NCI-H2196 treated with DMSO at 0.1 percent for 48 hours (cell line): Measurements from ENCODE around the gene PAX7.
"Not testable (repeated sequence)": the region's sequence is repeated elsewhere in the genome, so short reads cannot be mapped to it uniquely, and the experiment has no call there.

Experiments used
- DNase-seq: peaks from one replicate; lab custom pipeline; 2025; ENCODE audit not compliant: unreplicated experiment; lab: John Stamatoyannopoulos, UW

Gene PAX7

GRCh38 chr1:18724801-18725200 is 94.2 kb downstream of the PAX7 start:
- no peak for DNase-seq

- no peak for DNase-seq
Observed at GRCh38 chr1:18725231-18725895, 94.7 kb downstream of the PAX7 start.

DNA sequence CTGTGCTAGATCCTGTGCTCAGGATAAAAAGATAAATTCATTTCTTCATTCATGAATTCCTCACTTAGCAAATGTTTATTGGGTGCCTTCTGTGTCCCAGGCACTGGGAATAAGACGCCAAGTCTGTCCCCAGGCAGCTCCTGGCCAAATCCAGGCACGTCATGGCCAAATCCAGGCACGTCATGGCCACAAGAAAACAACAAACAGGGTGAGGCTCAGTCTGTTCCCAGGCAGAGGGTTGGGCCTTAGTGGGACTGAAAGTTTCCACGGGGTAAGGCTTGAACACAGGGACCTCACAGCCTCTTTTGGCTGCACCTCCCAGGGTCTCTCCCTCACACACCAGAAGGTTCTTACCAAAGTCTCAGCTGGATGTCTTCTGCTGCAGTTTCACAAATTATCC is 95.7 kb downstream of the PAX7 start:
- no peak for DNase-seq

GRCh38 chr1:18727956-18728355 is 97.3 kb downstream of the PAX7 start:
- DNase-seq, result no peak

DNA sequence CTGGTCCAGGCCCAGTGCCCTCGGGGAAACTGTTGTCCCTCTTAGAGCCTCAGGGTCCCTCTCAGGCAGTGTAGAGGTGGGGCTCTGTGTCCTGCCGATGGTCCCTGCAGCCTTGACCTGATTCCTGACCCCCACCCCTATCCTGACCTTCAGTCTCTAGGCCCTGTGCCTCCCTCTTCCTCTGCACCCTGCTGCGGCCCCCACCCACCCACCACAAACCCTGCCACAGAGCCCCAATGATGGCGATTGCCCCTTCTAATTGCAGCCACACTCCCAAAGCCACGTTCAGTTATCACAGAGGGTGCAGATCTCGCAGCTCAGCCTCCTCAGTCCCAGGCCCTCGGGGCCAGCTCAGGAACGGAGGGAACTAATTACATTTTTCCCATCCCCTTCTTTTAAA is 99.7 kb downstream of the PAX7 start:
- no peak for DNase-seq

GRCh38 chr1:18731148-18731547 is 100.5 kb downstream of the PAX7 start:
- DNase-seq, result no peak

GRCh38 chr1:18731591-18732235 is 101.1 kb downstream of the PAX7 start:
- no peak for DNase-seq

- DNase-seq, result no peak
Observed at GRCh38 chr1:18732686-18733085, 102.0 kb downstream of the PAX7 start.

DNA sequence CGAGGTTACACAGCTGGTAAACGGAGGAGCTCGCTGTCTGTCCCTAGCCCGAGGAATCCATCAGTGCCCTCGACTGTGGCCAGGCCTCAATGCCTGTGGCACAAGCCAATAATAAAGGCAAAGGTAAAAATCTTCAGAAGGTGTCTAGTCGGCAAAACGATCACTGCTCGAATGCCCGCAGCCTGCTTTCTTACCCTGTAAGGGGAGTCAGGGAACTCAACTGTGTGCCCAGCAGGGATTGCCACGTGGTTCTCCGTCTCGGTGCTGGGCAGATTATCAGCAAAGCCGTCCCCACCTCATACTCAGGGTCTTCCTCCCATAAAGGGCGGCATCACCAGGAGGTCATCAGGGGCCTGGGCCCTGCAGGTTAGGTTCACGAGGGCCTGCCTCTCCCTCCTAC is 103.4 kb downstream of the PAX7 start:
- no peak for DNase-seq

GRCh38 chr1:18734461-18735223 is 104.0 kb downstream of the PAX7 start:
- no peak for DNase-seq

GRCh38 chr1:18735224-18735997 is 104.8 kb downstream of the PAX7 start:
- DNase-seq, result no peak

DNA sequence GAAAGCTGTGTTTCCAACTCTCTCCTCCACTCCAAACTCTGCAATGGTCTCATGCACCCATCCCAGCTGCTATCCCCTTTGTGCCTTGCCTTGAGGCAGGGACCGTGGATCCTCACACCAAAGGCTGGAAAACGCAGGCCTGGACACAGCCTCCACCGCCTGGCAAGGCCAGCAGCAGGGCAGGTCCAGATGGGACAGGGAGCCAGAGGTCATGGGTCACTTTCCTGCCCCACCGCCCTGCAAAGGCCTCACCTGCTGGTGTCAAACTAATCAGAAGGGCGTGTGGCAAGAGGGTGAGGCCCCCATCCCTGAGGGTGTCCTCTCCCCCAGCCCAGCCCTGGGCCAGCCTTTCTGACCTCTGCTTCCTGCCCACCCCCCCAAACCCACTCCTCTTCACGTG is 106.3 kb downstream of the PAX7 start:
- DNase-seq, result no peak

DNA sequence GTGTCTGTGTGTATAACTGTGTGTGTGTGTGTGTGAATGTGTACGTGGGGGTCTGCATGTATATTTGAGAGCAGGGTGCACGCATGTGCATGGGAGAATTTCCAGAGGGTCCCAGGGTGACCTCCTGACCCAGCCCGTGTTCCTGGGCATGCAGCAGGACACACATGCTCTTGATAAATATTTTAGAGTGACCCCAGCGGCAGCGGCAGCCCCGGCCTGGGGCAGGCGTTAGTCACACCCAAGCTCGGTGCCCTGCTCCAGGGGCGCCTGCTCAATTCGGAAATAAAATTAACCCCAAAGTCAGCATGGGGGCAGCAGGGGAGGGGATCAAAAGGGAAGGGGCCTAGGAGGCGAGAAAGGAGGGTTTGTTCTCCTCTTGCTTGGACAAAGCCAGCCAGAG is 107.5 kb downstream of the PAX7 start:
- no peak for DNase-seq

DNA sequence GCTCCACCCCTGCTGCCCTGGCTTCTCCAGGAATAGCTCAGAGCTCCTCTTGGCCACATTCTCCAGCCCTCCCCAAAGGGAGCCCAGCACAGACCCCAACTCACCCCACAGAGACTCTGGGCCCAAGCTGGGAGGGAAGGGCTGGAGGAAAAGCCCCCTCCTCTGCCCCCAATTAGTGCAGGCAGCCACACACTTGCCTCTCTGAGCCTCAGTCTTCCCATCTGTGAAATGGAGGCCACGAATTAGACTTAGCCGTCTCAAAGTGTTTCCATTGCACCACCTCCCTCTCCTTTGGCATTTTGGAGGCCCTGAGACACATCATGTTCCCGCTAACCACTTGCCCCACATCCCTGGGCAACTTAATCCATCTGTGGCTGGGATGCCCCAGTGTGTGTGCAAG is 108.0 kb downstream of the PAX7 start:
- no peak for DNase-seq

GRCh38 chr1:18739408-18739807 is 108.8 kb downstream of the PAX7 start:
- no peak for DNase-seq

- no peak for DNase-seq
Observed at GRCh38 chr1:18739897-18740296, 109.3 kb downstream of the PAX7 start.

- DNase-seq, result no peak
Observed at GRCh38 chr1:18740617-18741016, 110.0 kb downstream of the PAX7 start.

DNA sequence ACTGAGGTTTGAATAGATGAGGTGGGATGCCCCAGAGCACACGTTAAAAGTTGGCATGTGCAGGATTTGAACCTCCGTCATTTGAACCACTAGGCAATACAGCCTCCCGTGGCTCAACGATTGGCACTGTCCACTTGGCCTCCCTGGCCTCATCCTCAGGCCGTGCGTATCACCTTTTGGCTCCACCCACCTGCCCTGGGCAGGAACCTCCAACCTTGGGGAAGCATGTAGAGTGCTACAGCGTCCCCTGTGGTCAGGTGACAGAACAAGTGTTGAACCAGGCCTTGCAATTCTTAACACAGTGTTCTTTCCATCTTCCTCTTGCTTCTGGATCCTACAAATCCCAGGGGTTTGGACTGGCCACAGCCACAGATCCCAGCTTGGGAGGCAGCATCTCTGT is 112.6 kb downstream of the PAX7 start:
- DNase-seq, result no peak

DNA sequence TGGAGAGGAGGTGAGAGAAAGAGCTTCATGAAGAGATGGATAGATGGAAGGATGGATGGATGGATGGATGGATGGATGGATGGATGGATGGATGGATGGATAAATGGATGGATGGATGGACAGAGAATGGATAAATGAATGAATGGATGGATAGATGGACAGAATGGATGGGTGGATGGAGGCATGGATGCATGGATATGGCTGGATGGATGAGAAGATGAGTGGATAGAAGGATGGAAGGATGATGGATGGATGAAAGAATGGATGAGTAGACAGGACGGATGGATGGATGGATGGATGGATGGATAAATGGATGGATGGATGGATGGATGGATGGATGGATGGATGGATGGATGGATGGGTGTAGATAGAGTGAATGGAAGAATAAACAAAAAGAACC is 113.7 kb downstream of the PAX7 start:
- DNase-seq, result not testable (repeated sequence)

DNA sequence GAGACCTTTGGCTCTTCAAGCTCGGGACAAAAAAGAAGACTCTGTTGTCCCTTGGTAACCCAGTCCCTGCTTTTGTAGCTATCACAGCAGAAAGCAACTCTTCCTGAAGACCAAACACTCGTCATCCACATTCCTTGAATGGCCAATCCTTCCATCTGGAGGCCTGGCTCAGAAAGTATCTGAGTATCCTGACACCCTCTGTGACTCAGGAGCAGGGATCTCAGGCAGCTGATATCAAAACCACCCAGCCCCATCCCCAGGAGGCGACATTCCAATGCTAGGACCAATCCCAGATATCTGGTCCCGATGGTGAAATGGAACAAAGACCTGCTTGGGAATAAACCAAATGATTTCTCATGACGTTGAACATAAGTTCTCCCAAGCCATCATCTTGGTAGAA is 116.3 kb downstream of the PAX7 start:
- DNase-seq, result no peak

- no peak for DNase-seq
Observed at GRCh38 chr1:18747671-18748070, 117.0 kb downstream of the PAX7 start.

- no peak for DNase-seq
Observed at GRCh38 chr1:18748435-18748834, 117.8 kb downstream of the PAX7 start.
